Ascending aorta (tissue), 2 donors: Measurements from ENCODE around the gene PCLAF. TPM values are rescaled to one million over a fixed set of nuclear protein-coding genes. Genes with fewer than 3 reads are reported as not detected.
A peak's percentile ranks its signal among the peaks of the same experiment; 100 is the strongest.

Experiments used
- DNase-seq, 2 donors: peaks; one replicate each; pipeline ENCODE4 v3.0.0-alpha.2; 2019; ENCODE audit warnings: low spot score in 2 of 2
- H3K27ac ChIP-seq, 2 donors: fragments of 200-600 bp; sonication (generic); one replicate each; pipeline ENCODE4 v1.5.1; 2016 to 2017; ENCODE audit warnings: mild to moderate bottlenecking in 1 of 2
- H3K27me3 ChIP-seq: fragments of 200-600 bp; sonication (generic); one replicate; pipeline ENCODE4 v1.5.1; 2017
- H3K36me3 ChIP-seq, 2 donors: fragments of 200-600 bp; sonication (generic); one replicate each; pipeline ENCODE4 v1.5.1; 2016
- H3K4me1 ChIP-seq, 2 donors: fragments of 200-600 bp; sonication (generic); one replicate each; pipeline ENCODE4 v1.5.1; 2016 to 2017; ENCODE audit warnings: mild to moderate bottlenecking in 1 of 2
- H3K4me3 ChIP-seq, 2 donors: fragments of 200-600 bp; sonication (generic); one replicate each; pipeline ENCODE4 v1.5.1; 2016 to 2017; ENCODE audit warnings: mild to moderate bottlenecking in 1 of 2
- H3K9me3 ChIP-seq, 2 donors: fragments of 200-600 bp; sonication (generic); one replicate each; pipeline ENCODE4 v1.5.1; 2016
- CTCF ChIP-seq, 3 experiments: fragments of 200-600 bp in 2 of 3; fragments of 450-650 bp in 1 of 3; sonication (generic) in 2 of 3; IDR thresholded peaks; one replicate each; pipeline ENCODE4 v1.5.1; 2016 to 2019; ENCODE audit warnings: antibody characterized with exemption in 3 of 3, mild to moderate bottlenecking in 1 of 3, moderate library complexity in 1 of 3
- intact Hi-C: fragments of 100-400 bp; cut with DNase I; formaldehyde crosslinking; loops from one replicate; pipeline ENCODE4 v1.15.1; 2023
- total RNA-seq: library from RNA; depleted of rRNA; stranded (reverse); fragments of >200 nt; gene quantifications from one replicate; pipeline ENCODE4 v1.1.0, GENCODE V29; 2016

The PCLAF gene
- total RNA-seq, 1 donor from 2014 or later, result not detected

- no peak for TF ChIP-seq CTCF (IDR thresholded peaks at IDR 0.05)
- Histone ChIP-seq H3K27ac (no peak overlapping the region), H3K27me3 (no peaks in the 10 kb centered on the region), H3K36me3 (no peaks in the 10 kb centered on the region), H3K9me3 (no peaks in the 10 kb centered on the region), H3K4me1 (no peaks in the 10 kb centered on the region), H3K4me3 (no peak overlapping the region)
- intact Hi-C loops, result no loop called here
- no peak for DNase-seq
These were observed 56.9 kb downstream of the PCLAF start for GRCh38 chr15:64324165-64324877.

- TF ChIP-seq CTCF (IDR thresholded peaks at IDR 0.05), result no peak
- Histone ChIP-seq H3K4me3 (no peak overlapping the region), H3K27ac (peak overlapping the region; percentile 37 to 62), H3K36me3 (no peaks in the 10 kb centered on the region), H3K27me3 (no peaks in the 10 kb centered on the region), H3K4me1 (peaks cover 0 to 8% of the 10 kb centered on the region in 2 donors), H3K9me3 (no peaks in the 10 kb centered on the region)
- DNase-seq, result no peak
- intact Hi-C loops, result no loop called here
These were observed 66.0 kb downstream of the PCLAF start for GRCh38 chr15:64315216-64315615.

GRCh38 chr15:64314456-64314855, 66.8 kb downstream of the PCLAF start:
- H3K27ac ChIP-seq, result peak overlapping the region in 1 of 2 donors; percentile 37

More at GRCh38 chr15:64314456-64314855, 66.8 kb downstream of the PCLAF start:
- intact Hi-C loops, result no loop called here
- Histone ChIP-seq H3K4me1 (peaks cover 0 to 8% of the 10 kb centered on the region in 2 donors), H3K4me3 (no peak overlapping the region), H3K36me3 (no peaks in the 10 kb centered on the region), H3K9me3 (no peaks in the 10 kb centered on the region), H3K27me3 (no peaks in the 10 kb centered on the region)
- no peak for TF ChIP-seq CTCF (IDR thresholded peaks at IDR 0.05)
- DNase-seq, result no peak

Other genes starting within 250 kb of the PCLAF start
- gene SNX22, start 229.7 kb downstream of the PCLAF start, total RNA-seq, result 0.53 TPM
- 674 TPM for gene PPIB, start 218.4 kb downstream of the PCLAF start, total RNA-seq
- 12.9 TPM for gene CSNK1G1, start 25.3 kb downstream of the PCLAF start, total RNA-seq
- gene TRIP4, start 6.4 kb upstream of the PCLAF start, total RNA-seq, result 5.6 TPM
- 16.0 TPM for gene ZNF609, start 79.1 kb upstream of the PCLAF start, total RNA-seq